Globus pallidus (tissue), 1 donor: ENCODE data around the gene OR1N2.
"Not testable (repeated sequence)": the region's sequence is repeated elsewhere in the genome, so short reads cannot be mapped to it uniquely, and the experiment has no call there.

ENCODE experiments used
- DNase-seq: peaks from one replicate; pipeline ENCODE4 v3.0.0-alpha.2; 2015; ENCODE audit warnings: low spot score

Gene OR1N2

GRCh38 chr9:122552812-122553211, at the start of gene OR1N2:
Gene OR1N2, plus strand, starts transcription at chr9:122553112. Its CDS starts 100 bp downstream, at chr9:122553212.
- DNase-seq: peak; percentile 10

- DNase-seq: no peak
Observed at GRCh38 chr9:122506964-122507363, 45.9 kb upstream of the OR1N2 start.

GRCh38 chr9:122510502-122510901, 42.4 kb upstream of the OR1N2 start, which contains the start of gene OR1J2:
Gene OR1J2, plus strand, starts transcription at chr9:122510802. Its CDS starts 0 bp downstream, at chr9:122510802.
- no peak for DNase-seq

- no peak for DNase-seq
Observed at GRCh38 chr9:122518226-122518625, 34.7 kb upstream of the OR1N2 start.

- DNase-seq: no peak
Observed at GRCh38 chr9:122518841-122519240, 34.1 kb upstream of the OR1N2 start, which contains the start of gene OR1J4. Gene OR1J4, plus strand, starts transcription at chr9:122519141. Its CDS starts 0 bp downstream, at chr9:122519141.

- DNase-seq: no peak
Observed at GRCh38 chr9:122519376-122519775, 33.5 kb upstream of the OR1N2 start.

- no peak for DNase-seq
Observed at GRCh38 chr9:122526602-122527001, 26.3 kb upstream of the OR1N2 start.

GRCh38 chr9:122527193-122527592, 25.7 kb upstream of the OR1N2 start, which contains the start of gene OR1N1:
Gene OR1N1, minus strand, starts transcription at chr9:122527293. Its CDS starts 0 bp downstream, at chr9:122527293.
- DNase-seq: no peak

- not testable (repeated sequence) for DNase-seq
Observed at GRCh38 chr9:122531157-122531556, 21.8 kb upstream of the OR1N2 start.

- no peak for DNase-seq
Observed at GRCh38 chr9:122536134-122536533, 16.8 kb upstream of the OR1N2 start.

- not testable (repeated sequence) for DNase-seq
Observed at GRCh38 chr9:122537066-122537465, 15.8 kb upstream of the OR1N2 start.

GRCh38 chr9:122538757-122539156, 14.2 kb upstream of the OR1N2 start:
- no peak for DNase-seq

- no peak for DNase-seq
Observed at GRCh38 chr9:122546196-122546595, 6.7 kb upstream of the OR1N2 start.

- DNase-seq: no peak
Observed at GRCh38 chr9:122551371-122551770, 1.5 kb upstream of the OR1N2 start.

GRCh38 chr9:122561446-122561845, 8.5 kb downstream of the OR1N2 start:
- DNase-seq: no peak

- no peak for DNase-seq
Observed at GRCh38 chr9:122562134-122562760, 9.3 kb downstream of the OR1N2 start.

GRCh38 chr9:122567901-122568300, 15.0 kb downstream of the OR1N2 start:
- DNase-seq: no peak

GRCh38 chr9:122572456-122572855, 19.5 kb downstream of the OR1N2 start:
- DNase-seq: no peak

- no peak for DNase-seq
Observed at GRCh38 chr9:122579874-122580273, 27.0 kb downstream of the OR1N2 start.

GRCh38 chr9:122580360-122580759, 27.4 kb downstream of the OR1N2 start:
- no peak for DNase-seq

GRCh38 chr9:122583284-122583683, 30.4 kb downstream of the OR1N2 start, which contains the start of gene OR1L8:
Gene OR1L8, minus strand, starts transcription at chr9:122583384. Its CDS starts 14,907 bp downstream, at chr9:122568477.
- not testable (repeated sequence) for DNase-seq
